Stimulated activated CD8-positive, alpha-beta memory T cell treated with anti-CD3 and anti-CD28 coated beads, Interleukin-7, amount 100 ng/mL, for 4 hours (primary cell): ENCODE data around the gene CAT.
"Not testable (repeated sequence)": the region's sequence is repeated elsewhere in the genome, so short reads cannot be mapped to it uniquely, and the experiment has no call there.

Experiments used
- DNase-seq, 2 donors: peaks; one replicate each; pipeline ENCODE4 v3.0.0-alpha.2; 2020; ENCODE audit warnings: low read depth in 2 of 2

The CAT gene

DNA sequence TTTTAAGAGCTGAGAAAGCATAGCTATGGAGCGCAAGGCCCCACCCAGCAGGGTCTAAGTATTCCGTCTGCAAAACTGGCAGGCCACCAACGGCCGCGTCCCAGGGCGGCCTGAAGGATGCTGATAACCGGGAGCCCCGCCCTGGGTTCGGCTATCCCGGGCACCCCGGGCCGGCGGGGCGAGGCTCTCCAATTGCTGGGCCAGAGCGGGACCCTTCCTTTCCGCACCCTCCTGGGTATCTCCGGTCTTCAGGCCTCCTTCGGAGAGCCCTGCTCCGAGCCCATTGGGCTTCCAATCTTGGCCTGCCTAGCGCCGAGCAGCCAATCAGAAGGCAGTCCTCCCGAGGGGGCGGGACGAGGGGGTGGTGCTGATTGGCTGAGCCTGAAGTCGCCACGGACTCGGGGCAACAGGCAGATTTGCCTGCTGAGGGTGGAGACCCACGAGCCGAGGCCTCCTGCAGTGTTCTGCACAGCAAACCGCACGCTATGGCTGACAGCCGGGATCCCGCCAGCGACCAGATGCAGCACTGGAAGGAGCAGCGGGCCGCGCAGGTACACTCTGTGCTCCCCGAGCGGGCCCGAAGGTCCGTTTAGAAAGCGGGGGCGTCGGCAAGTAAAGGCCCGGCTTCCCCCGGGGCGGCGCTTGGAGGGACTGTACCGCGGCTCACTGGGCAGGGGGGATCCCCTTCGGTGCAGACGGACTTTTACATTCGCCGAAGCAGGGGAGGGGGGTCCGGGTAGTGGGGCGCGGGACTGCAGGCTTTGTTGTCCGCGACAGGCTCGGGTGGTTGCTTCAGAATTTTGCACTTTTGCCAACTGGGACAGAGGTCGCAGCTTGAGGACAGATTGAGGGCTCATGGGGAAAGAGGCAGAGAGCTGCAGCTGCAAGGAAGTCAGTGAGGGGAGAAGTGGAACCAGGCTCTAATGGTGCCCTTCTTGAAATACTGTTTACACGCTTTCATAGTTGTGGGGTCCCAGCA lies at the start of gene CAT:
Gene CAT (plus strand): TSS at position 406 of the 979 bp plus-strand sequence. CDS start 80 bp downstream, at position 486.
- peak; percentile 95 to 96 for DNase-seq

DNA sequence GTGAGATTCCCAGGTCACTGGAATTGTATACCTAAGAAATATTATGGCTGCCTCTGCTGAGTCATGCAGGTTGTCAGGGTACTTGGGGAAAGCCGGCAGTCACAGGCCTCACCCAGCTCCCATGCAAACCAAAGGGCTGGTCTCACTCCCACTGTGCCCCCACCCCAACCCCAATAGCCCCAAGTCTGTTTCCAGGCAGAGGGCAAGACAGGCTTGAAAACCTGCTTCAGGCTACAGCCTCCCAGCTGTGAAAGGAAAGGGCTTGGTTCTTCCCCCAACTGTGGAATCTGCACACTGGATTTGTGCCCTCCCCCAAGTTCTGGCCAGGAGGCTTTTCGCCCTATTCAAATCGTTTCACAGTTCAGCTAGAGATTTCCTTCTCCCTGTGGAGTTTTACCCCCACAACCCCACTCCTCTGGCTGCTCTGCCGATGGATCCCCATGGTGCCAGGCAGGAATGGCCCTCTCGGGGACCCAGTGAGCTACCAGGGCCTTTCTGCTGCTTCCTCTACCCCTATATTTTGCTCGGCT lies 43.9 kb upstream of the CAT start:
- no peak for DNase-seq

DNA sequence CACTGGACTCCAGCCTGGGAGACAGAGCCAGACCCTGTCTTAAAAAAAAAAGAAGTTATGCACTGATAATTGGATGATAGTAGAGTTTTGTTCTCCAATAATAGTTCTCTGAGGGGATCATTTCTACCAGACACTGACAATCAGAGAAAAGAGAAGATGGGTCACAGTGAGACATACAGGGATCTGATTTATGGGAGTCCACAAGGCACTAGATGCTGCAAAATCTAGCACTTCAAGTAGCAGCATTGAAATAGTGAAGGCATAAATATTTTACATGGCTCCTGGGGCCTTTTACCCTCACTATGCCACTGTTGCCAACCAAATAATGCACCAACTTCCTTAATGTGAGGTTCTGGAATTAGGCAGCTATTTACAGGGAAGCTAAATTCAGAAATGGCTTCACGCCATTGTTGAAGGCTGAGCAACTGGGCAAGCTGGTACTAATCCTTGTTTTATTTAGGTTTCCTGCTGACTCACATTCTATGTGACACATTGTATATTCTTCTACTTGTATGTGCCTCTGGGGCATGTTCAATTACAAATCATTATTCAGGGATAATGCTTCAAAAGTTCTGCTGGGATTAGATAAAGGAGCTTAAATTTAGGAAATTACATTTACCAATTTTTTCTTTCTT lies 42.7 kb upstream of the CAT start:
- no peak for DNase-seq

DNA sequence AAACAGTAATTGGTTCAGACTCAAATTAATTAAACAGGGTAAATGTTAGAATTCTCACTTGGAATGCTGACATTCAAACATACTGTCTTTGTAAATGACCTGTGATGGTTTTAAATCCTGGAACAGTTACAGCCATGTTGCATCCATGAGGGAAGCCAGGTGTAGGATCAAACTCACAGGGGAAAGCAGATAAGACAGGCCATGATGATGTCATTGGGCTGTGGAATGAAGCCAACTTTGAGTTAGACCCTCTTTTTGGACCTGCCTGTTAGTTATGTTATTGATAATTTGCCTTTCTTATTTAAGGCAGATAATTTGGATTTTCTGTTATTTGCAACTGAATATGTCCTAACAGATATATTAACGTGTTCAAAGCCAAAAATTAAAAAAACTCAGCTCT lies 41.6 kb upstream of the CAT start:
- no peak for DNase-seq

DNA sequence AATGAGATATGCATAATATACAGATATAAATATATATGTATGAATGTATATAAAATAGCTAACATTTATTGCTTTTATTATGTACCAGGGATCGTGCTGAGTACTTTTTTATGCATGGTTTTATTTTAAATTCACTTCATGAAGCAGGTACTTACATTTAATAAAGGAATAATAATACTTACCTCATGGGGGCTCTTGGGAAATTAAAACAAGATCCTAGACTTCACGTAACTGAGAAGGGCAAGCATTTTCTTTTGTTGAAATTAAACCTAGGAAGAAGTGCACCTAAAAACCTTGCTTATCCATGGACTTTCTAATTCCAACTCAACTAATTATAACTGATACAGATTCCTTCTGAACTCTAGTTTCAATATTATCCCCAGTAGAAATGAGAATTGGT lies 40.9 kb upstream of the CAT start:
- DNase-seq, result no peak

DNA sequence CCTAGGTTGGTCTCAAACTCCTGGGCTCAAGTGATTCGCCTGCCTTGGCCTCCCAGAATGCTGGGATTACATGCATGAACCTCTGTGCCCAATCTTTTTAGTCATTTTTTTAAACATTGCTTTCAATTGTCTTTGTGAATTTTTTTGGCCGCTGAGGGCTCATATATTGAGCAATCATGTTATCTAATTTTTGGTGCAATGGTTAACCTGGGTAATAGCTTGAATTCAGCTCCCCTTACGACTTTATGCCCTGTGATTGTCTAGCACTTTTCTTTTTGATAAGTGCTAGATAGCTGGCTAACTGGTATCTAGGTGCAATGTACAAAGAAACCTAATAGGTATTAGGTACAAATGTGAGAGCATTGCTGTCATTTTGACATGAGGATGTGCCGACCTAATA lies 35.3 kb upstream of the CAT start:
- no peak for DNase-seq

DNA sequence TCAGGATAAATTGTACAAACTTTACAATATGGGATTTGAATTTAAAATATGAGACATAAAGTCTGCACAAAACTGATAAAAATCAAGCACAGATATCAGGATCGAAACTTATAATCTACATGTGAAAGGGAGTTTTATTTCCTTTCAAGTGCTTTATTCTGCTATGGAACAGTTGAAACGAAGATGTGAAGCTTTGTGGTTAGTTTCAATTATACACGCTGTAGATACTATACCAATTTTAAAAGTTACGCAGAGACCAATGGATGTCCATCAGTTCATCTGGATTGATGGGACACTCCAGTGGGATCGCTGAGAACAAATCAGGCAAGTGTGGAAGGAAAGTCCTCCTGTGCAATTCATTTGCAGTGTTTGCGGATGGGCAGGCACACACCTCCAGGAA lies 34.5 kb upstream of the CAT start:
- no peak for DNase-seq

DNA sequence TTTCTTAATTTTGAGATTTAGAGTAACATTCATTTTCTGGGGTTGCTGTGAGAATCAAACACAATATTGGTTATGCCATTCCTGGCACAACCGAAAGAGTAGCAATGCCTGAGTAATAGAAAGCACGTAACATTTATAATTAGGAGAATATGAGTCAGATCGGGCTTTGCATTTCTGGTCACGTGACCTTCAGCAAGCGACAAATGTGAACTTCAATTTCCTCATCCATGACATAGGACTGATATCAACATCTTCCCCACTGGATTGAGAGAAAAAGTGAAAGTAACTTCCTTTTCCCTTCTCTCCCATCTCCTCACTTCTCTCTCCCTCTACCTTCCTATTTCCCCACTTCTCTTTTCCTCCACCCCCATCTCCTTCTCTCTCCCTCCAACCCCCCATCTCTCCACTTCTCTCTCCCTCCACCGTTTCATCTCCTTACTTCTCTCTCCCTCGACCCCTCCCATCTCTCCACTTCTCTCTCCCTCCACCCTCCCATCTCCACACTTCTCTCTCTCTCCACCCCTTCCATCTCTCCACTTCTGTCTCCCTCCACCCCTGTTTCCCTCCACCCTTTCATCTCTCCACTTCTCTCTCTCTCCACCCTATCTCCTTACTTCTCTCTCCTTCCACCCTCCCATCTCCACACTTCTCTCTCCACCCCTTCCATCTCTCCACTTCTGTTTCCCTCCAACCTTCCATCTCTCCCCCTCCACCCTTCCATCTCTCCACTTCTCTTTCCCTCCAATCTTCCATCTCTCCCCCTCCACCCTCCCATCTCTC lies 33.5 kb upstream of the CAT start:
- no peak for DNase-seq

DNA sequence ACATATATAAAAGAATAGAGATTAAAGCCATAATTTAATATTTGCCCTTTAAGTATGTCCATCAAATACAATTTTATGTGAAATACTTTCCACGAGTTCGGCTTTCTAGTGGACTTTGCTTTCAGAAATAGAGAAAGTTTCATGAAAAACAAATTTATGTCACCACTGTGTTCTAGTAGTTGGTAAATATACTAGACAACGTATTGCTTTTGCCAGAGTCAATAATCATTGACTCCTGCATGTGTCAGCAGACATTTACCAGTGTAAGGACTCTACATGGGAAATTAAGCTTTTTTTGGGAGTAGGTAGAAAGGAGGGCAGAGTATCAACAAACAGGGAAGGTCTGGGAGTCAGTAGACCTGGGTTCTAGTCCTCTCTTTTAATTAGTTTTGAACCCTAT lies 32.3 kb upstream of the CAT start:
- DNase-seq, result no peak

DNA sequence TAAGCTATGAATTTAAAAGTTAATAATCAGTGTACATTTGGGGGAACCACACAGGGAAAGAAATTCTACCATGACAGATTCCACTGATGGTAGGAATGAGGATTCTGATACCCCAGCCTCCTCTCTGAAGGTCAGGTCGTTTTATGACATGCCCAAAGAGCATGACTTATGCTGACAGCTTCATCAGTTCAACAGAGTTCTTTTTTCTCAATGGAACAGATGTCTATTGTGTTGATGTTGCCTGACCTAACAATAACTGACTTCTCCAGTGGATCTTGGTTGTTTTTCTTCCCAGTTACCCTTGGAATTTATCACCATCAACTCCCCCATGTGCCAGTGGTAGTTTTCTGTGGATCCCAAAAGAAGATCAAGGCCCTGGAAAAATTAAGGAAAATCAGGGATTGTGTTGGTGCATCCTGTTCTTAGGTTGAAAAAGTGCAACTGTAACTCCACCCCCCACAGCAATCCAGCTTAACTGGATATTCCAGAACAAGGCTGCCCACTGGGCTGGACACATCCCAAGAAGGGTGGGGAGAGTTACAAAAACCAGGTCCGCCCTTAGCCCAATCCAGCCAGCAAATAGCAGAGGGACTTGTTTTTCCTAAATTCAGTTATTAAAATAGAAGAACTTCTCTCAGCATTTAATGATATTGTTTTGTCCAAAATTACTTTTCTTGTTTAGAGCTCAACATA lies 31.5 kb upstream of the CAT start:
- no peak for DNase-seq

DNA sequence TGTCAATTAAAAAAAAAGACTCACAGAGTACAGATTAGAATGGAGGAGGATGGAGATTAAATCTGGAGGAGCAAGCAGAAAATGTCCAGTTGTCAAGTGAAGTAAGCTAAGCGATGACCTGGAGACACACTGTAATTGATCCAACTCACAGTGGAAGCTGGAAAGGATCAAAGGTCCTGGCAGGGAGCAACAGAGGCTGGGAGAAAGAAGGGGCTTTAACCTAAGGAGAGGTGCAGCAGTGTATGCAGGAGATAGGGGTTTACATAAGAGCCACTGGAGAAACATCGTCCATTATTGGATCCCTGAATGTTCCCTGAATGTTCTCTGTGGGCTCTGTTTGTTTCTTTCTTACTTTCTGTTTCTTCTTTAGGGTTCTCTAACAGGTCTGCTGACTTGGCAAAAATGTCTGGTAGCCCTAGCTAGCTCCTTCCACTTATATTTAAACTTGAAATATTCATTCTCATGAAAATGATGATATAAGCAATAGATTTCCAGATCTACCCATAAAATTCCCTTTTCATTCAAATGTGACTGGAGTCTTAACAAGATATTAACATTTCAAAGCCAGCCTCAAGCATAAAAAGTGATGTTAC lies 30.1 kb upstream of the CAT start:
- DNase-seq, result no peak

DNA sequence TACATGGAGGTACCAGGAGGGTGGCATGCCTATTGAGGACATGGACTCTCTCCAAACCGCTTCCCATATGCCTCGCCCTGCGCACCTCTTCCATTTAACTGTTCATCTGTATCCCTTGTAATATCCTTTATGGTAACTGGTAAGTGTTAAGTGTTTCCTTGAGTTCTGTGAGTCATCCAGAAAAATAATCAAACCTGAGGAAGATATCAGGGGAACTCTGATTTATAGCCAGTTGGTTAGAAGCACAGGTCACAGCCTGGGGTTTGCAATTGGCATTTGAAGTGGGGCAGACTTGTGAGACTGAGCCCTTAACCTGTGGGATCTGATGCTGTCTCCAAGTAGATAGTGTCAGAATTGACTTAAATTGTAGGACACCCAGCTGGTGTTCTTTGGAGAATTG lies 27.6 kb upstream of the CAT start:
- no peak for DNase-seq

DNA sequence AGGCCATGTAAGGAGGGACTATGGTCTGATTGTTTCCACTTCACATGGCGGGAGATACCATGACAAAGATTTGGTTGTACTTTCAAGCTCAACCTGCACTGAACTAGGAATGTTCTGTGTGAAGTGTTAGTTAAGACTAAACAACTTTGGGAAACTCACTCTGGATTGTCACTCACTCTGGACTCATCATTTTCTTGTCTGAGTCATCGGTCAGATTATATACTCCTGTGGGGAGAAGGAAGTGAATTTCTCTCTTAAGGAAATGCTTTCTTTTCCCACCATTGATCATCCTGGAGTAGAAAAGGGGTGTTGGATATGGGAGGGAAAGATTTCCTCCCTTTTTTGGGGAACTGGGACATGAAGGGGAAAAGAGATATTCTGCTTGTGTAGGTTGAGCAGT lies 26.9 kb upstream of the CAT start:
- DNase-seq, result no peak

DNA sequence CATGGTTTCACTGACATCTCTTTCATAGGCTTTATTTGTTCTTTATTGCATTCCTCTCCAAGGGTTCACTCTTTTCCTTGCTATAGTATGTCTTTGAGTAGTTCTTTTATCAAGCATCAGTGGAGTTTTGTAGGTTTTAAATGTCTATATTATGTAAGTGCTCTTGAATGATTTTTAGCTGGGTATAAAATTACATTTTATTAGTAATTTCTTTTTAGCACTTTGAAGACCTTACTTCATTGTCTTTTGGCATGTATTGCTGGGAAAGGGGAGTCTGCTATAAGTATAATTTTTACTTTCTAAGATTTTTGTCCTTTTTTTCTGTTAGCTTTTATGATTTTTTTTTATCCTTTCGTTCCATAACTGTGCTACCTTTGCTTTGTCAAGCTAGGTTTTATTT lies 25.5 kb upstream of the CAT start:
- no peak for DNase-seq

DNA sequence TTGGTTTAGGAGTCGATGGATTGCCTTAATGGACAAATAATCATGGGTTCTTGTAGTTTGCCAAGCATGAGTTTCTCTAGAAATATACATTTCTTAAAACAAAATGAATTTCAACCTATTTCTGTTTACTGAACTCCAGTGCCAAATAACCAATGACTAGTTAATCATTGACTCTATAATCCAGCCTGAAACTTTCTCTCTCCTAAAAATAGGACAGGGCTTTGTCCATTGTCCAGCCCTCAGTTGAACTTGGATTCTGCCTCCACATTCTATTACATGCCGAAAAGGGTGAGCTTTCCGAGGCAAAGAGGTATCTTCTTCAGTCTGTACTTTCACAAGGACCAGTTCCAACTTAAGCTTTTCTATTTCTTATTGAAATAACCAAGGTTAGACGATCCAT lies 23.2 kb upstream of the CAT start:
- no peak for DNase-seq

DNA sequence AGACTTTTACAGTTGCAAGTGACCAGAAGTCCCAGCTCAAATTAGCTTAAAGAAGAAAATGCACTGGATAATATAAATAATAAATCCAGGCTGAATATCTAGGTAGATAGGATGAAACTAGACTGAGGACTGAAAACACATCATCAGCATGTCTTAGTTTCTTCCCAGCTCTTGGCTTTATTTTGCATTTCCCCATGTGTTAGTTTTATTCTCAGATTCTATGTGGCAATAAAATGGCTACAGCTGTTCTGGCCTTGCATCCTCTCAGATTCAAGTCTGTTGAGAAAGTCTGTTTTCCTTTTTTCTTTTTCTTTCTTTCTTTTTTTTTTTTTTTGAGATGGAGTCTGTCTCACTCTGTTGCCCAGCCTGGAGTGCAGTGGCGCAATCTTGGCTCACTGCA lies 22.6 kb upstream of the CAT start:
- DNase-seq, result no peak

DNA sequence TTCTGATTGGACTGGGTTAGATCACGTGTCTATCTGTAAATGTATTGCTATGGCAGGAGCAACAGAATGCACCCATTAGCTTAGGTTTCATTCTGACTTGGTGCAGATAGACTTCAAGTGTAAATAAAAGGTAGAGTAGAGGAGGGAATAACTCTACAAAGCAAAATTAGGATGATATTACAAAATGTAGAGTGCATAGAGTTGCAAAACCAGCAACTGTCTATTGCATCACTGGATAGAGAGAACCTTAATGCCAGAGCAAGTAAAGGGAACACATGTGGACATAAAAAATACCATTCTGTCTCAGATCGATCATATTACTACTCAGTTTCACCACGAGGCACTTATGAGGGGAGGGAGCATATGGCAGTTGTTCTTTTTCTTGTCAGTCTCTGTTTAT lies 22.0 kb upstream of the CAT start:
- no peak for DNase-seq

DNA sequence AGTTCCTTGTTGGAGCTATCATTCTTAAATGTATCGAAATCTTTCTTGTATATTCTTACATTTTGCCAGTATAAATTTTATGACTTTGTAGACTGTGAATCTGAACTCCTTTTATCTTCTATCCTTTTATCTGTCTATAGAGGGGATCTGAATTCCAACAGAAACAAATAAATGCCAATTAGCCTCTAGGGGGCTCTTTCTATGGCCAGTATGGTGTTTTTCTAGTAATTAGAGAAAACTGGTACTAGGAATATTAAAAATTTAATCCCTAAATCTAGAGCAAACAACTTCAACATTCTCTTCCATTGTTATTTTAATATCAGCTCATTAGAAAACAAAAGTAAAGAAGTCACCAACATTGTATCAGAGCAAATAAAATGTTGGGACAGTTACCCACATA lies 21.5 kb upstream of the CAT start:
- no peak for DNase-seq

DNA sequence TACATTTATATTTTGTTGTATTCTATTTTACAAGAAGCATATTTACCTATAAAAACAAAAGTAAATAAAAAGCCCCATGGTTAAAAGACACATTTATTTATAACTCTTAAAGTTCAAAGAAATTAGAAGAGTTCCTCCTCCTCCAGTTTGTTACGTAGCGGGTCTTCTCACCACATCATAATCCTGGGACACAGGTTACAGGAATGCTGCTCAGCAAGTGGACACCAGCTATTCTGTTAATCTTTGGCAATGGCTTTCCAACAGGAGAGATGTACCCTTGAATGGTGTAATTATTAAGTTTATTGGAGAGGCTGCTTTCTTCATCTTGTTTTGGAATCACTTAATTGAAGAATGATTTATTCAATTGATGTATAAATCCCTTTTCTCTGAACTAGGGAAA lies 19.6 kb upstream of the CAT start:
- DNase-seq, result no peak

DNA sequence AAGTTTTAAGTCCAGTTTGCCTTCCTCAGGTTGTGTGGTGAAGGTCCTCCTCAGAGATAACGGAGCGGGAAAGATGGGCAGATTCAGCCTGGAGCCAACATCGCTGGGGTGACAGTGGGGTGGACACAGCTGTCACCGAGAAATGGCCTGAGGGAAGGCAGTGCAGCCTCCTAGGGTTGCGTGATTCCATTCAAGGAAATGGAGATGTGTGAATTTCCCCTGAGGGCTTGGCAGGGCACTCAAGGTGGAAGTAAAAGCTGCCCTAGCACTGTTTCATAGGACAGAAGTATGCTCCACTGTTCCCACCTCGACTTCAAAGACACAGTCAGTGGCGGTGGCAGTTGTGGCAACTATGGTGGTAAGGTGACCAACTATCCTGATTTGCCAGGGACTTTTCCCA lies 15.4 kb upstream of the CAT start:
- DNase-seq, result no peak

DNA sequence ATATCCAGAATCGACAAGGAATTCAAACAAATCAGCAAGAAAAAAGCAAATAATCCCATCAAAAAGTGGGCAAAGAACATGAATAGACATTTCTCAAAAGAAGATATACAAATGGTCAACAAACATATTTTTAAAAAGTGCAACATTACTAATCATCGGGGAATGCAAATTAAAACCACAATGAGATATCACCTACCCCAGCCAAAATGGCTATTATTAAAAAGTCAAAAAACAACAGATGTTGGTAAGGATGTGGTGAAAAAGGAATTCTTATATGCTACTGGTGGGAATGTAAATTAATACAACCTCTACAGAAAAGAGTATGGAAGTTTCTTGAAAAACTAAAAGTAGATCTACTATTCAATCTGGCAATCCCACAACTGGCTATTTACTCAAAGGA lies 13.9 kb upstream of the CAT start:
- DNase-seq, result not testable (repeated sequence)
